BLaER1 (cell line): ENCODE results near the gene DHRSX.
"Not testable (repeated sequence)": the region's sequence is repeated elsewhere in the genome, so short reads cannot be mapped to it uniquely, and the experiment has no call there.

ENCODE experiments used
- H3K27ac ChIP-seq: shearing (Covaris generic); formaldehyde crosslinking; 2 replicates; pipeline ENCODE4 v1.8.1; 2022
- H3K27me3 ChIP-seq: shearing (Covaris generic); formaldehyde crosslinking; 2 replicates; pipeline ENCODE4 v1.8.1; 2022
- H3K36me3 ChIP-seq: shearing (Covaris generic); formaldehyde crosslinking; 2 replicates; pipeline ENCODE4 v1.8.1; 2022
- H3K4me1 ChIP-seq: shearing (Covaris generic); formaldehyde crosslinking; 2 replicates; pipeline ENCODE4 v1.8.1; 2022
- H3K4me2 ChIP-seq: shearing (Covaris generic); formaldehyde crosslinking; 2 replicates; pipeline ENCODE4 v1.8.1; 2022
- H3K4me3 ChIP-seq: shearing (Covaris generic); formaldehyde crosslinking; 2 replicates; pipeline ENCODE4 v1.8.1; 2022
- H3K9ac ChIP-seq: shearing (Covaris generic); formaldehyde crosslinking; 2 replicates; pipeline ENCODE4 v1.8.1; 2022
- H3K9me3 ChIP-seq: shearing (Covaris generic); formaldehyde crosslinking; 2 replicates; pipeline ENCODE4 v1.8.1; 2022
- H4K20me1 ChIP-seq: shearing (Covaris generic); formaldehyde crosslinking; 2 replicates; pipeline ENCODE4 v1.8.1; 2022
- Cebpa-rat ChIP-seq: shearing (Covaris generic); IDR thresholded peaks from 2 replicates; pipeline ENCODE4 v1.8.1; 2022

Gene DHRSX

DNA sequence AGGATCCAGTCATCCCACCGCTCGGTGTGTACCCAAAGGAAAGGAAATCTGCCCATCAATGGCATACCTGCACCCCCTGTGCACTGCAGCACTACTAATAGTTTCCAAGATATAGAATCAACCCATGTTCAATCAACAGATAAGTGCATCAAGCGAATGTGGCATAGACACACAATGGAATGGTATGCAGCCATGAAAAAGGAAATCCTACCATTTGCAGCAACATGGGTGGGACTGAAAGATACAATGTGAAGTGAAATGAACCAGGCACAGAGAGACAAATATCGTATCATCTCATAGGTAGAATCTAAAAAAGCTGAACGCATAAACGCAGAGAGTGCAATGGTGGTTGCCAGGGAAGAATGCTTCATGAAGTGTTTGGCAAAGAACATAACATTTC lies 42.5 kb downstream of the DHRSX start:
- H4K20me1 ChIP-seq = peaks cover 81% of the 10 kb centered on the region
- no peak overlapping the region for H3K4me2 ChIP-seq
- H3K36me3 ChIP-seq = peaks cover 38% of the 10 kb centered on the region
- H3K27me3 ChIP-seq = no peaks in the 10 kb centered on the region
- H3K4me3 ChIP-seq = no peak overlapping the region
- no peak overlapping the region for H3K9ac ChIP-seq
- H3K4me1 ChIP-seq = 0 out of 2 replicates have a peak, but pooled peaks cover 8% of the 10 kb centered on the region
- H3K27ac ChIP-seq = no peak overlapping the region
- TF ChIP-seq Cebpa-rat = no peak
- peaks cover 23% of the 10 kb centered on the region for H3K9me3 ChIP-seq

DNA sequence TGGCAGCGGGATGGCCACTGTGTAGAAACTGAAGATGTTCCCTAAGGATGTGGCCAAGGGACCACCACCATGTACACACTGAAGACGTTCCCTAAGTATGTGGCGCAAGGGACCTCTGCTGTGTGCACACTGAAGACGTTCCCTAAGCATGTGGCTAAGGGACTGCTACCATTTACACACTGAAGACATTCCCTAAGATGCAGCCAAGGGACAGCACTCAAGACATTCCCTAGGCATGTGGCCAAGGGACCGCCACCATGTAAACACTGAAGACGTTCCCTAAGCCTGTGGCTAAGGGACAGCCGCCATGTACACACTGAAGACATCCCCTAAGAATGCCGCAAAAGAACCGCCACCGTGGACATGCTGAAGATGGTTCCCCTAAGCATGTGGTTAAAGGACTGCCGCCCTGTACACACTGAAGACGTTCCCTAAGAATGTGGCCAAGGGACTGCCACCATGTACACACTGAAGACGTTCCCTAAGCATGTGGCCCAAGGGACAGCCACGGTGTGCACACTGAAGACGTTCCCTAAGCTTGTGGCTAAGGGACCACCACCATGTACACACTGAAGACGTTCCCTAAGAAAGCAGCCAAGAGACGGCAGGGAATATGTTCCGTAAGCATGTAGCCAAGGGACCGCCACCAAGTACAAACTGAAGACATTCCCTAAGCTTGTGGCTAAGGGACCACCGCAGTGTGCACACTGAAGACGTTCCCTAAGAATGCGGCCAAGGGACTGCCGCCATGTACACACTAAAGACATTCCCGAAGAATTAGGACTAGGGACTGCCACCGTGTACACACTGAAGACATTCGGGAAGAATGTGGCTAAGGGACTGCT lies 43.3 kb downstream of the DHRSX start:
- Histone ChIP-seq H3K9ac (no peak overlapping the region), H3K27ac (no peak overlapping the region), H3K36me3 (peaks cover 42% of the 10 kb centered on the region), H4K20me1 (peaks cover 73% of the 10 kb centered on the region), H3K27me3 (no peaks in the 10 kb centered on the region), H3K9me3 (peaks cover 31% of the 10 kb centered on the region), H3K4me1 (0 out of 2 replicates have a peak, but pooled peaks cover 8% of the 10 kb centered on the region), H3K4me2 (no peak overlapping the region), H3K4me3 (no peak overlapping the region)
- TF ChIP-seq Cebpa-rat = no peak

DNA sequence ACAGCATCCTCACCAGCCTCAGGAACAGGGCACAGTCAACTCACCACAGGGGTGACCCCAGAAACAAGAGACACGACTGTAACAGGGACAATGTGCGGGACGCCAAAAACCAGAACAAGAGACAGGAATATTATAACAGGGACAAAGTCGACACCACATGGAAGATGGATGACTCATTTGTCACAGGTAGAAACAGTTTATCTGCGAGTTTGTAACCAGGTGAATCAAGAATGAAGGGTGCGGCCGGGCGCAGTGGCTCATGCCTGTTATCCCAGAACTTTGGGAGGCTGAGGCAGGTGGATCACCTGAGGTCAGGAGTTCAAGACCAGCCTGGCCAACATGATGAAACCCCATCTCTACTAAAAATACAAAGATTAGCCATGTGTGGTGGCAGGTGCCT lies 44.7 kb downstream of the DHRSX start:
- not testable (repeated sequence) for H3K4me2 ChIP-seq, H3K27ac ChIP-seq, H3K27me3 ChIP-seq, H3K4me3 ChIP-seq, H3K9ac ChIP-seq
- peaks cover 59% of the 10 kb centered on the region for H4K20me1 ChIP-seq
- H3K36me3 ChIP-seq = peaks cover 50% of the 10 kb centered on the region
- peaks cover 11% of the 10 kb centered on the region for H3K4me1 ChIP-seq
- peaks cover 38% of the 10 kb centered on the region for H3K9me3 ChIP-seq

- H3K27ac ChIP-seq, H3K4me2 ChIP-seq, H3K9ac ChIP-seq, H3K27me3 ChIP-seq, H3K4me3 ChIP-seq: not testable (repeated sequence)
- peaks cover 50% of the 10 kb centered on the region for H3K36me3 ChIP-seq
- H4K20me1 ChIP-seq = peaks cover 44% of the 10 kb centered on the region
- H3K4me1 ChIP-seq = peaks cover 26% of the 10 kb centered on the region
- peaks cover 38% of the 10 kb centered on the region for H3K9me3 ChIP-seq
Measured at GRCh38 chrX:2454620-2455019, 46.2 kb downstream of the DHRSX start.

DNA sequence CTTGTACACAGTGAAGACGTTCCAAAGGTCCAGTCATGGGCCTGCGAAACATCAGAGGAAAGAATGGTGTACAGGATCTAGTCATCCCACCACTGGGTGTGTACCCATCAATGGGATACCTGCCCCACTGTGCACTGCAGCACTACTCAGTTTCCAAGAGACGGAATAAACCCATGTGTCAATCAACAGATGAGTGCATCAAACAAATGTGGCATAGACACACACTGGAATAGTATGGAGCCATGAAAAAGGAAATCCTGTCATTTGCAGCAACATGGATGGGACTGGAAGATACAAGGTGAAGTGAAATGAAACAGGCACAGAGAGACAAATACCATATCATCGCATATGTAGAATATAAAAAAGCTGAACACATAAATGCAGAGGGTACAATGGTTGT lies 48.0 kb downstream of the DHRSX start:
- H3K36me3 ChIP-seq = peaks cover 41% of the 10 kb centered on the region
- no peaks in the 10 kb centered on the region for H3K27me3 ChIP-seq
- no peak overlapping the region for H3K9ac ChIP-seq
- no peak overlapping the region for H3K27ac ChIP-seq
- no peak overlapping the region for H3K4me2 ChIP-seq
- H3K4me3 ChIP-seq = no peak overlapping the region
- H3K4me1 ChIP-seq = peaks cover 32% of the 10 kb centered on the region
- peaks cover 31% of the 10 kb centered on the region for H3K9me3 ChIP-seq
- H4K20me1 ChIP-seq = peaks cover 32% of the 10 kb centered on the region
- no peak for TF ChIP-seq Cebpa-rat

DNA sequence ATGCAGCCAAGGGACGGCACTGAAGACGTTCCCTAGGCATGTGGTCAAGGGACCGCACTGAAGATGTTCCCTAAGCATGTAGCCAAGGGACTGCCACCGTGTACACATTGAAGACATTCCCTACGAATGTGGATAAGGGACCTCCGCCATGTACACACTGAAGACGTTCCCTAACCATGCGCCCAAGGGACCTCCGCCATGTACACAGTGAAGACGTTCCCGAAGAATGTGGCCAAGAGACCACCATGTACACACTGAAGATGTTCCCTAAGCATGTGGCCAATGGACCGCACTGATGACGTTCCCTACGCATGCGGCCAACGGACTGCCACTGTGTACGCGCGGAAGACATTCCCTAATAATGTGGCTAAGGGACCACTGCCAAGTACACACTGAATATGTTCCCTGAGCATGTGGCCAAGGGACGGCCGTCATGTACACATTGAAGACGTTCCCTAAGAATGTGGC lies 48.4 kb downstream of the DHRSX start:
- H3K4me1 ChIP-seq = peaks cover 32% of the 10 kb centered on the region
- peaks cover 38% of the 10 kb centered on the region for H3K36me3 ChIP-seq
- H3K9me3 ChIP-seq = peaks cover 33% of the 10 kb centered on the region
- peaks cover 27% of the 10 kb centered on the region for H4K20me1 ChIP-seq
- H3K4me3 ChIP-seq = no peak overlapping the region
- H3K27me3 ChIP-seq = no peaks in the 10 kb centered on the region
- H3K9ac ChIP-seq = no peak overlapping the region
- no peak overlapping the region for H3K27ac ChIP-seq
- H3K4me2 ChIP-seq = no peak overlapping the region; the same call in 1 of the 2 replicates
- TF ChIP-seq Cebpa-rat = no peak

- Histone ChIP-seq H3K4me3 (no peak overlapping the region), H3K9me3 (peaks cover 40% of the 10 kb centered on the region), H4K20me1 (peaks cover 21% of the 10 kb centered on the region), H3K36me3 (peaks cover 38% of the 10 kb centered on the region), H3K4me1 (peaks cover 32% of the 10 kb centered on the region), H3K4me2 (peak overlapping the region; percentile 65), H3K9ac (no peak overlapping the region), H3K27ac (peak overlapping the region; percentile 65), H3K27me3 (no peaks in the 10 kb centered on the region)
- TF ChIP-seq Cebpa-rat = no peak
Measured at GRCh38 chrX:2451501-2452316, 49.1 kb downstream of the DHRSX start.

- no peak for TF ChIP-seq Cebpa-rat
- H3K27ac ChIP-seq = peak overlapping the region; percentile 65
- H3K27me3 ChIP-seq = no peaks in the 10 kb centered on the region
- H3K4me1 ChIP-seq = peaks cover 32% of the 10 kb centered on the region
- no peak overlapping the region; the same call in 1 of the 2 replicates for H3K9ac ChIP-seq
- no peak overlapping the region for H3K4me3 ChIP-seq
- H3K36me3 ChIP-seq = peaks cover 48% of the 10 kb centered on the region
- H3K4me2 ChIP-seq = peak overlapping the region; percentile 65
- peaks cover 50% of the 10 kb centered on the region for H3K9me3 ChIP-seq
- H4K20me1 ChIP-seq = peaks cover 11% of the 10 kb centered on the region; the same call in 1 of the 2 replicates
Measured at GRCh38 chrX:2450681-2451080, 50.1 kb downstream of the DHRSX start.

- Histone ChIP-seq H3K9ac (0 out of 2 replicates have a peak overlapping the region, but pooled peaks have one; percentile 10), H3K27ac (peak overlapping the region; percentile 65), H3K4me1 (peaks cover 32% of the 10 kb centered on the region), H4K20me1 (no peaks in the 10 kb centered on the region; the same call in 1 of the 2 replicates), H3K36me3 (peaks cover 52% of the 10 kb centered on the region), H3K4me3 (no peak overlapping the region), H3K4me2 (peak overlapping the region; percentile 65), H3K27me3 (no peaks in the 10 kb centered on the region), H3K9me3 (peaks cover 53% of the 10 kb centered on the region)
- TF ChIP-seq Cebpa-rat = no peak
Measured at GRCh38 chrX:2449135-2449886, 51.5 kb downstream of the DHRSX start.
